GM23338 (cell line): ENCODE results near the gene IQCM. TPM values are rescaled to one million over a fixed set of nuclear protein-coding genes. Genes with fewer than 3 reads are reported as not detected.

Experiments
- ATAC-seq: fragments of 200-7000 bp; cut with Tn5 transposase; 3 replicates; pipeline ENCODE4 v1.9.1; 2020
- DNase-seq: peaks from one replicate; pipeline ENCODE4 v3.0.0-alpha.2; 2015; ENCODE audit warnings: low spot score
- H2AFZ ChIP-seq: fragments of 200-600 bp; sonication (generic); 2 replicates; pipeline ENCODE4 v1.8.0; 2016; ENCODE audit warnings: antibody characterized with exemption, mild to moderate bottlenecking, moderate library complexity
- H3F3A ChIP-seq: fragments of 200-600 bp; sonication (generic); replicated peaks from 2 replicates; pipeline ENCODE4 v1.8.0; 2017; ENCODE audit warnings: antibody characterized with exemption, mixed run types, low read depth
- H3K27ac ChIP-seq: fragments of 200-600 bp; sonication (generic); 2 replicates; pipeline ENCODE4 v1.6.1; 2016; ENCODE audit warnings: low read depth
- H3K27me3 ChIP-seq: fragments of 200-600 bp; sonication (generic); 2 replicates; pipeline ENCODE4 v1.8.0; 2016; ENCODE audit warnings: mild to moderate bottlenecking, mixed run types, moderate library complexity; ENCODE audit not compliant: insufficient read depth
- H3K36me3 ChIP-seq: fragments of 200-600 bp; sonication (generic); 2 replicates; pipeline ENCODE4 v1.8.0; 2016; ENCODE audit warnings: mild to moderate bottlenecking; ENCODE audit not compliant: insufficient read depth
- H3K4me1 ChIP-seq: fragments of 200-600 bp; sonication (generic); 2 replicates; pipeline ENCODE4 v1.8.0; 2016; ENCODE audit warnings: mild to moderate bottlenecking, moderate library complexity; ENCODE audit not compliant: insufficient read depth
- H3K4me2 ChIP-seq: fragments of 200-600 bp; sonication (generic); 2 replicates; pipeline ENCODE4 v1.7.1; 2017; ENCODE audit warnings: mixed run types
- H3K4me3 ChIP-seq: fragments of 200-600 bp; sonication (generic); 2 replicates; pipeline ENCODE4 v1.6.1; 2016; ENCODE audit warnings: mixed run types
- H3K79me2 ChIP-seq: fragments of 200-600 bp; sonication (generic); replicated peaks from 2 replicates; pipeline ENCODE4 v1.8.0; 2017; ENCODE audit warnings: mild to moderate bottlenecking; ENCODE audit not compliant: insufficient read depth
- H3K9me2 ChIP-seq: fragments of 200-600 bp; sonication (generic); 2 replicates; pipeline ENCODE4 v1.8.0; 2017; ENCODE audit not compliant: insufficient read depth
- H4K20me1 ChIP-seq: fragments of 200-600 bp; sonication (generic); replicated peaks from 2 replicates; pipeline ENCODE4 v1.8.0; 2017; ENCODE audit warnings: mild to moderate bottlenecking; ENCODE audit not compliant: insufficient read depth
- H3K27ac Mint-ChIP-seq: 2 replicates; pipeline ENCODE4 v1.8.0; 2020; ENCODE audit warnings: inconsistent platforms, mild to moderate bottlenecking, moderate library complexity, mixed read lengths
- H3K27me3 Mint-ChIP-seq: 3 replicates; pipeline ENCODE4 v1.8.0; 2022; ENCODE audit warnings: low read depth, mild to moderate bottlenecking, moderate library complexity, mixed read lengths, inconsistent platforms; ENCODE audit not compliant: insufficient read depth, poor library complexity
- H3K36me3 Mint-ChIP-seq: 3 replicates; pipeline ENCODE4 v1.8.0; 2021; ENCODE audit warnings: low read depth, mild to moderate bottlenecking, inconsistent platforms, moderate library complexity, mixed read lengths
- H3K4me1 Mint-ChIP-seq: 3 replicates; pipeline ENCODE4 v1.8.0; 2020; ENCODE audit warnings: mild to moderate bottlenecking, inconsistent platforms, mixed read lengths
- H3K4me3 Mint-ChIP-seq: 3 replicates; pipeline ENCODE4 v1.8.0; 2021; ENCODE audit warnings: moderate library complexity, mild to moderate bottlenecking, inconsistent platforms, mixed read lengths
- H3K9me3 Mint-ChIP-seq: 3 replicates; pipeline ENCODE4 v1.8.0; 2020; ENCODE audit warnings: moderate library complexity, mild to moderate bottlenecking, inconsistent platforms, mixed read lengths
- CREB1 ChIP-seq: fragments of 250-450 bp; sonication (Bioruptor Pico); IDR thresholded peaks from 2 replicates; pipeline ENCODE4 v1.5.0; 2020; ENCODE audit warnings: low read depth, mild to moderate bottlenecking, moderate library complexity
- CTCF ChIP-seq, 2 experiments: fragments of 200-600 bp in 1 of 2; sonication (generic) in 1 of 2; conservative IDR thresholded peaks; 2 replicates each; pipeline versions ENCODE4 v1.5.1 to v1.6.1; 2016 to 2017; ENCODE audit warnings: antibody characterized with exemption in 2 of 2, low read depth in 2 of 2, mild to moderate bottlenecking in 2 of 2, moderate library complexity in 1 of 2
- ETS1 ChIP-seq: IDR thresholded peaks from 2 replicates; pipeline ENCODE4 v1.6.1; 2016; ENCODE audit warnings: antibody characterized with exemption
- EZH2phosphoT487 ChIP-seq: fragments of 200-600 bp; sonication (generic); IDR thresholded peaks from one replicate; pipeline ENCODE4 v1.8.1; 2018; ENCODE audit warnings: antibody characterized with exemption; ENCODE audit not compliant: unreplicated experiment
- NANOG ChIP-seq: IDR thresholded peaks from 2 replicates; pipeline ENCODE4 v1.6.1; 2016; ENCODE audit warnings: antibody characterized with exemption, borderline replicate concordance
- POLR2AphosphoS5 ChIP-seq: IDR thresholded peaks from 2 replicates; pipeline ENCODE4 v1.6.1; 2016; ENCODE audit warnings: antibody characterized with exemption, low read depth
- REST ChIP-seq: IDR thresholded peaks from one replicate; pipeline ENCODE4 v1.6.1; 2018; ENCODE audit warnings: antibody characterized with exemption; ENCODE audit not compliant: unreplicated experiment
- ZNF114 ChIP-seq: fragments of 250-450 bp; sonication (Bioruptor Pico); IDR thresholded peaks from 2 replicates; pipeline ENCODE4 v1.5.0; 2020; ENCODE audit warnings: mild to moderate bottlenecking, moderate library complexity
- ZNF462 ChIP-seq: fragments of 250-450 bp; sonication (Bioruptor Pico); IDR thresholded peaks from 2 replicates; pipeline ENCODE4 v1.5.0; 2020; ENCODE audit warnings: mild to moderate bottlenecking, moderate library complexity
- polyA plus RNA-seq: library from polyadenylated mRNA; unstranded; fragments of >200 nt; fragmentation: Nextera tagmentation; extraction: Ambion mirVana; gene quantifications from 2 replicates; pipeline ENCODE4 v1.2.1, GENCODE V29; 2016
- total RNA-seq: library from RNA; depleted of rRNA; stranded (reverse); fragments of >200 nt; shearing (Covaris generic); gene quantifications from 2 replicates; pipeline ENCODE4 v1.2.3, GENCODE V29; 2014

Gene IQCM
- total and polyA plus RNA-seq, 2 experiments from 2014 or later: not detected

GRCh38 chr4:149403081-149403480 is 412.6 kb downstream of the IQCM start:
- DNase-seq: no peak
- H2AFZ ChIP-seq: no peak overlapping the region
- Mint-ChIP-seq H3K4me3 (no peak overlapping the region), H3K27ac (no peak overlapping the region), H3K9me3 (no peaks in the 10 kb centered on the region), H3K36me3 (no peaks in the 10 kb centered on the region), H3K4me1 (no peaks in the 10 kb centered on the region), H3K27me3 (no peaks in the 10 kb centered on the region)
- no peak overlapping the region for H3K27ac ChIP-seq
- no peaks in the 10 kb centered on the region for H3K36me3 ChIP-seq
- no peaks in the 10 kb centered on the region for H3K79me2 ChIP-seq
- ATAC-seq: no peak
- no peaks in the 10 kb centered on the region for H3K4me1 ChIP-seq
- no peak for TF ChIP-seq ZNF114 (CRISPR knock-in tag)
- TF ChIP-seq ETS1: no peak
- no peak for TF ChIP-seq CREB1 (CRISPR knock-in tag)
- TF ChIP-seq EZH2phosphoT487: no peak
- TF ChIP-seq REST: no peak
- no peak for TF ChIP-seq CTCF (conservative IDR thresholded peaks at IDR 0.05; ENCODE audit: low read depth in 2 of 2)
- TF ChIP-seq NANOG: no peak
- TF ChIP-seq POLR2AphosphoS5: no peak
- no peaks in the 10 kb centered on the region for H3K9me2 ChIP-seq
- H3K4me3 ChIP-seq: no peak overlapping the region
- no peaks in the 10 kb centered on the region for H3F3A ChIP-seq
- no peaks in the 10 kb centered on the region for H4K20me1 ChIP-seq
- no peak overlapping the region for H3K4me2 ChIP-seq
- no peaks in the 10 kb centered on the region for H3K27me3 ChIP-seq

- Histone ChIP-seq H4K20me1 (no peaks in the 10 kb centered on the region), H2AFZ (no peak overlapping the region), H3K4me3 (no peak overlapping the region), H3K27ac (no peak overlapping the region), H3K4me2 (no peak overlapping the region), H3K27me3 (no peaks in the 10 kb centered on the region), H3F3A (no peaks in the 10 kb centered on the region), H3K9me2 (no peaks in the 10 kb centered on the region), H3K4me1 (no peaks in the 10 kb centered on the region), H3K36me3 (no peaks in the 10 kb centered on the region), H3K79me2 (no peaks in the 10 kb centered on the region)
- TF ChIP-seq NANOG: no peak
- TF ChIP-seq POLR2AphosphoS5: no peak
- no peak for TF ChIP-seq ZNF462 (CRISPR knock-in tag)
- no peak for TF ChIP-seq CREB1 (CRISPR knock-in tag)
- H3K27me3 Mint-ChIP-seq: no peaks in the 10 kb centered on the region
- ATAC-seq (no peak), DNase-seq (no peak)
- no peaks in the 10 kb centered on the region for H3K4me1 Mint-ChIP-seq
- no peaks in the 10 kb centered on the region for H3K36me3 Mint-ChIP-seq
- H3K9me3 Mint-ChIP-seq: no peaks in the 10 kb centered on the region
- H3K27ac Mint-ChIP-seq: no peak overlapping the region
- H3K4me3 Mint-ChIP-seq: no peak overlapping the region
Observed at GRCh38 chr4:149398993-149399392, 416.6 kb downstream of the IQCM start.
